ENCODE results near the gene STS.
"Not testable (repeated sequence)": the region's sequence is repeated elsewhere in the genome, so short reads cannot be mapped to it uniquely, and the experiment has no call there.

The STS gene

GRCh38 chrX:7168371-7168770 is 20.9 kb downstream of the STS start:
- DNase-seq (ENCODE audit: low read depth), result no peak
- TF ChIP-seq CTCF (IDR thresholded peaks at IDR 0.05; ENCODE audit: insufficient read depth, low read depth, low read length, missing control alignments), result no peak
- no peak overlapping the region for H3K4me3 ChIP-seq (ENCODE audit: low read depth, low read length)

- H3K4me3 ChIP-seq (ENCODE audit: low read depth, low read length), result no peak overlapping the region
- DNase-seq (ENCODE audit: low read depth), result no peak
- TF ChIP-seq CTCF (IDR thresholded peaks at IDR 0.05; ENCODE audit: insufficient read depth, low read depth, low read length, missing control alignments), result no peak
Observed at GRCh38 chrX:7169627-7170026, 22.1 kb downstream of the STS start.

- peak; percentile 13 for DNase-seq (ENCODE audit: low read depth)
- H3K4me3 ChIP-seq (ENCODE audit: low read depth, low read length), result no peak overlapping the region
- TF ChIP-seq CTCF (IDR thresholded peaks at IDR 0.05; ENCODE audit: insufficient read depth, low read depth, low read length, missing control alignments), result peak; percentile 11
Observed at GRCh38 chrX:7170898-7171297, 23.4 kb downstream of the STS start.

DNA sequence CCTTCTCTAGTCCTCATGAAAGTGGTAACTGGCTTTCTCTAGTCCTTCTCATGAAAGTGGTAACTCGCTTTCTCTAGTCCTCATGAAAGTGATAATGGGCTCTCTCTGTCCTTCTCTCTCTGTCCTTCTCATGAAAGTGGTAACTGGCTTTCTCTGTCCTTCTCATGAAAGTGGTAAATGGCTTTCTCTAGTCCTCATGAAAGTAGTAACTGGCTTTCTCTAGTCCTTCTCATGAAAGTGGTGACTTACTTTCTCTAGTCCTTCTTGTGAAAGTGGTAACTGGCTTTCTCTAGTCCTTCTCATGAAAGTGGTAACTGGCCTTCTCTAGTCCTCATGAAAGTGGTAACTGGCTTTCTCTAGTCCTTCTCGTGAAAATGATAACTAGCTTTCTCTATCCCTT is 31.3 kb downstream of the STS start:
- not testable (repeated sequence) for H3K4me3 ChIP-seq (ENCODE audit: low read depth, low read length); DNase-seq (ENCODE audit: low read depth)

DNA sequence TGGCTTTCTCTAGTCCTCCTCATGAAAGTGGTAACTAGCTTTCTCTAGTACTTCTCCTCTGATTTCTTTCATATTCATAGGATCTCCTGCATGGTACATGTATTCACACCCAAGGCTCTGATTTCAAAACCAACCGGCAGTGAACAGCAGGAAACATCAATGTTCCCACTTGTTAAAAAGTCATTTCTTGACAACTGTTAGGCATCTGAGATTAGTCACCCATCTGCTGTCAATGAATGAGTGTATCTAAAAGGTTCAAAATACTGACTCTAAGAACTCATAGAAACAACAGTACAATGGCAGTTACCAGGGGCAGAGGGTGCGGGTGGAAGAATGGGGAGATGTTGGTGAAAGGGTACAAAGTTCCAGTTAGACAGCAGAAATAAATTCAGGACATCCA is 31.9 kb downstream of the STS start:
- TF ChIP-seq CTCF (IDR thresholded peaks at IDR 0.05; ENCODE audit: insufficient read depth, low read depth, low read length, missing control alignments), result no peak
- H3K4me3 ChIP-seq (ENCODE audit: low read depth, low read length), result no peak overlapping the region
- DNase-seq (ENCODE audit: low read depth), result no peak

DNA sequence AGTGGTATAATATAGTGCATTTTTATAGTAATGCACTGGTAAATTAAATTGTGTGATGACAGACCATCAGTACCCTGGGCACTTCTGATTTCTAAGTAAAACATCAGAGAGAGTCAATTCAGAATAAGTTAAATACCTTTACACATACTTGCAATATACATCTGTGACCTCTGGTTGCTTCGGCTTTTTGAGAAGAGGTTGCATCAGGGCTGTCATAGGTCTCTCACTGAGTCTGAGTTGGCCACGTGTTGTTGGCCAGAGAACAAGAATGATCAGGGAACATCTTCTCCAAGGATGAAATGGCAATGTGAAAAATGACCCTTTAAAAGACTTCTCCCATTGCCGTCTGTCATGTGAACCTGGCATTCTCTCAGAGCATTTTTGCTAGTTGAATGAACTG is 37.3 kb downstream of the STS start:
- H3K4me3 ChIP-seq (ENCODE audit: low read depth, low read length), result no peak overlapping the region
- no peak for TF ChIP-seq CTCF (IDR thresholded peaks at IDR 0.05; ENCODE audit: insufficient read depth, low read depth, low read length, missing control alignments)
- no peak for DNase-seq (ENCODE audit: low read depth)

DNA sequence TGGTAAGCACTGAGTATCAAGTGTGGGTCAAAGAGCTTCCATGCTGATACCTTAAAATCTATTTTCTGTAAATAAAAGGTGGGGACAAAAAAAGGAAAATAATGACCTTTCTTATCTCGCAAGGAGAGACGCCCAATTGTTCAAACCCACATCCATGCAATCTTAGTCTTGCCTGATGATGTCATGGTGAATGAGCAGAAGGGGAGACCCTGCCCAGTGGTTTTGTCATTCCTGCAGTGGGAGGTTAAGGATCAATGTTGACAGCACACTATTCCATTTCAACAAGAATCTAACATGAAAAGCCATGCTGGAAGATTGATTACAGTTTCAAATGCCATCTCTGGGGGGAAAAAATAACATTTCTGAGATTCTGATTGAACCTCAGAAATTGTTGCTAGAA is 41.2 kb downstream of the STS start:
- no peak for DNase-seq (ENCODE audit: low read depth)
- no peak for TF ChIP-seq CTCF (IDR thresholded peaks at IDR 0.05; ENCODE audit: insufficient read depth, low read depth, low read length, missing control alignments)
- H3K4me3 ChIP-seq (ENCODE audit: low read depth, low read length), result no peak overlapping the region

DNA sequence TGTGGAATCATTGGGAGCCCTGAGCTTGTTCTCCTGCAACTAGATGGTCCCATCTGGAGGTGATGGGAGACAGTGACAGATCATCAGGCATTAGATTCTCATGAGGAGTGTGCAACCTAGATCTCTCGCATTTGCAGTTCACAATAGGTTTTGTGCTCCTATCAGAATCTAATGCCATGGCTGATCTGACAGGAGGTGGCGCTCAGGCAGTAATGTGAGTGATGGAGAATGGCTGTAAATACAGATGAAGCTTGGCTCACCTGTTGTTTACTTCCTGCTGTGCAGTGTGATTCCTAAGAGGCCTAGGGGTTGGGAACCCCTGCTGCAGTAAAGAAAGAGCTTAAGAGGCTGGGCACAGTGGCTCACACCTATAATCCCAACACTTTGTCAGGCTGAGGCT is 42.6 kb downstream of the STS start:
- peak; percentile 1 for TF ChIP-seq CTCF (IDR thresholded peaks at IDR 0.05; ENCODE audit: insufficient read depth, low read depth, low read length, missing control alignments)
- no peak overlapping the region for H3K4me3 ChIP-seq (ENCODE audit: low read depth, low read length)
- no peak for DNase-seq (ENCODE audit: low read depth)

All from GM12865 (cell line).